Activated CD8-positive, alpha-beta memory T cell treated with anti-CD3 and anti-CD28 coated beads, Interleukin-2, amount 50 U/mL, for 1 hour (primary cell): ENCODE results near the gene SLBP.

ENCODE experiments used
- DNase-seq: peaks from one replicate; pipeline ENCODE4 v3.0.0-alpha.2; 2020; ENCODE audit errors: extremely low read depth

SLBP gene

DNA sequence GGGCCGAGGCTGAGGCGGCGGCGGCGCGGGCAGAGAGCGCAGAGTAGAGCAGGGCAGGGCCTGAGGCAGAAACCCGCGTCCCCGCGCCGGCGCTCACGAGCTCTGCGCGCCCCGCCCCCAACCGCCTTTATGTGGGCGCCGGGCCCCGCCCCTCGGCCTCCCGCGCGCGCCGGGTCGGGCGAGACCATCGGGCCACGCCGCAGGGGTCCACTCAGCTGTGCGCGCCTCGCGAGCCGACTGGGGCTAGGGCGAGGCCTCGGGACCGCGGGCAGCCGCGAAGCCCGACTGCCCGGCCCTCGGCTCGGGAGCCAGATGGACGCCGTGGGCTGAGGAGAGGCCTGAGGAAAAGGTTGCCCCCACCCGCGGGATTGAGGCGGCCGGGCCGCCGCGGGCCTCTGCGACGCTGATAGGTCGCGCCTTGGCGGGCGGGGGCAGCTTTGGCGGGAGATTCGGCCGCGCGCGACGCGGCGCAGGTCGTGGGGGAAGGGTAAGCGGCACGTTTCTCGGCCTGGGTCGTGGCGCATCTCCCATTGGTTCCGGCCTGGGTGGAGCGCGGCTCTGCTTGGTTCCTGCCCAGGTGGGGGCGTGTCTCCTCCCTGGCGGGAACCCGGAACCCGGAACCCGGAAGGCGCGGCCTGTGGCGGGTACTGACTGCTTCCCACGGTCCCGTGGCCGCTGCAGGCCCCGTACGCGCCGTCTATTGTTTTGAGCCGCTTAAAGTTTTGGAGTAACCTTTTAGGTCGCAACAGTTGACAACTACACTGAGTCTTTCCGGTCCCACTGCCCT lies at the start of gene SLBP:
Gene SLBP, minus strand, starts transcription at position 104 of the 787 bp plus-strand sequence. CDS start 131 bp downstream, outside the sequence.
- DNase-seq: peak; percentile 98

DNA sequence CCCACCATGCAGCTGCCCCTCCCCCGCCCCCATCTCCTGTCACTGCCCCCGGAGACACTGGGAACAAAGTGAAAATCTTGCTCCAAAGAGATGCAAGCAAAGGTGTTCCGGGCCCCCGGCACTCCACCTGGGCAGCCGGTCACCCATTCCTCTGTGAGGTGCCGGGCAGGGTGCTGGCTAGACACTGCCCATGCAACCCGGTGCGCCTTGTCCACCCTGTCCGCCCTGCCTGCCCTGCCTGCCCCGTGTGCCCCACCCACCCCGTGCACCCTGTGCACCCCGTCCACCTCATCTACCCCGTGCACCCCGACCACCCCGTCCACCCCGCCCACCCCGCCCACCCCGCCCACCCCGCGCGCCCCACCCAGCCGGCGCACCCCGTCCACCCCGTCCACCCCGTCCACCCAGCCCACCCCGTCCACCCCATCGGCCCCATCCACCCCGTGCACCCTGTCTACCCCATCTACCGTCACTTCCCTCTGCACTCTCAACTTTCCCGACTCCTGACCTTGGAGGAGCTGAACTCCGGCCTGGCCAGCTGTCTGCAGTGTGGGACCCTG lies 49.1 kb upstream of the SLBP start:
- no peak for DNase-seq

DNA sequence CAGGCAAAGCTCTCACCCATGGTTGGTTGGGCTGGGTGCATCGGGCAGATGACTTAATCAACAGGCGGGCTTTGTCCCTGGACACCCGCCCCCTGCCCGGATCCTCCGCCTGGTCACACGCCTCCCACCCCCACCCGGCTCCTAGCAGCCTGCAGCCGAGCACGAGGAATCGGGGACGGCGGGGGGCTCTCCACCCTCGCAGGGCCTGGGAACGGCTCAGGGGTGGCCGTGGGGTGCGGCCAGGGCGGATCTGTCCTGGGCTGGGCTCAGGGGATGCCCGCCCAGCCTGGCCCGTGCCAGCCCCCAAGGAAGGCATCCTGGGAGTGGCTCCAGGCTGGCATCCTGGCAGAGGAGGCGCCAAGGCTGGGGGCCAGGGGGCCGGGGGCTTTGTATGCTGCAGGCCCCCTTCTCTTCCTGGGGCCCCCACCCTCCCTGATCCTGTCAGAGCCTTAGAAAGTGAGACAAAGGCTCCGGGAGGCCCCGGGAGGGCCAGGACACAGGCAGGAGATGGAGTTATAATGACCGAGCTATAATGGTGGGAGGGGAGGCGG lies 48.5 kb upstream of the SLBP start:
- no peak for DNase-seq

DNA sequence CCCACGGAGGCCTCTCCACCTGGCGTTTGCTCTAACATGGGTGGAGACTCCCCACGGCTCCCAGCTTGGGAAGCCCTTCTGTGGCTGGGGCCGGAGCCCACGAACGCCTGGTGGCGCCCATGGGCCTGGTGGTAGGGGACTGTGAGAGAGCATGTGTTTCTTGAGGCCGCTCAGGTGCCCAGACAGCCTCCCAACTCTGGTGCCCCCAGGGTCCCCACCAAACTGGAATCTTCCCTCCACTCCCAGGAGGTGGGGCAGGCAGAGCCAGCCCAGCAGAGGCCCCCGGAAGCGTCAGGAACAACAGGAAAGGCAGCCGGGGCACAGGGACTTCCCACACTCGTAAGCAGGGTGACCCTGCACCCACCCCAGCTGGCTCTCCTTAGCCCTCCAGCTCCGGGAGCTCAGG lies 47.7 kb upstream of the SLBP start:
- no peak for DNase-seq

DNA sequence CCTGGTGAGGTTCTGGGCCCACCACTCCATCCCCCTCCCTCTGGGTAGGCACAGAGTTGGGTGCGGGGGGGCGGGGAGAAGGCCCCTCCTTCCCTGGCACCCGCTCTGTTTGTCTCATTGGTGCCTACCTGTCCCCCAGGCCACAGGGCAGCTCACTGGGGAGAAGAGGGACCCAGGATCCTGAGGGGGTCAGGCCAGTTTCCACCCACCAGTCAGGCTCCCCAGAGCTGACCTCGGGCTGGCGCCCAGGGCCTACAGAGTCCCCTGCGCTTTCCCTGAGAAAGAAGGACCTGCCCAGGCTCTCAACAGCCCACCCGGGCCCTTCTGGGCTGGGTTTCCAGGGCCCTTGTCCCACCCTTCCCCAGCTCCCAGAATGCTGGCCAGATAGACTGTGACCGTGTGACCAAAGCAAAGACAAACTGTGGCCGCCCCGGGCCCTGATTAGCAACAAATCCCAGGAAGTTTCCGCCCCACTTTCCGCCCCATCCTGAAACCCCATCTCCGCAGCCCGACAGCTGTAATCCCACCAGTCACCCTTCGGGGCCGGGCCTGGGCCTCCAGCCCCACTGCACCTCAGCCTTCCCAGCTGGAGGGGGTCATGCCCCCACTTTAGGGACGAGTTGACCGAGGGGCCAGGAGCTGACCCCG lies 47.2 kb upstream of the SLBP start:
- DNase-seq: no peak

DNA sequence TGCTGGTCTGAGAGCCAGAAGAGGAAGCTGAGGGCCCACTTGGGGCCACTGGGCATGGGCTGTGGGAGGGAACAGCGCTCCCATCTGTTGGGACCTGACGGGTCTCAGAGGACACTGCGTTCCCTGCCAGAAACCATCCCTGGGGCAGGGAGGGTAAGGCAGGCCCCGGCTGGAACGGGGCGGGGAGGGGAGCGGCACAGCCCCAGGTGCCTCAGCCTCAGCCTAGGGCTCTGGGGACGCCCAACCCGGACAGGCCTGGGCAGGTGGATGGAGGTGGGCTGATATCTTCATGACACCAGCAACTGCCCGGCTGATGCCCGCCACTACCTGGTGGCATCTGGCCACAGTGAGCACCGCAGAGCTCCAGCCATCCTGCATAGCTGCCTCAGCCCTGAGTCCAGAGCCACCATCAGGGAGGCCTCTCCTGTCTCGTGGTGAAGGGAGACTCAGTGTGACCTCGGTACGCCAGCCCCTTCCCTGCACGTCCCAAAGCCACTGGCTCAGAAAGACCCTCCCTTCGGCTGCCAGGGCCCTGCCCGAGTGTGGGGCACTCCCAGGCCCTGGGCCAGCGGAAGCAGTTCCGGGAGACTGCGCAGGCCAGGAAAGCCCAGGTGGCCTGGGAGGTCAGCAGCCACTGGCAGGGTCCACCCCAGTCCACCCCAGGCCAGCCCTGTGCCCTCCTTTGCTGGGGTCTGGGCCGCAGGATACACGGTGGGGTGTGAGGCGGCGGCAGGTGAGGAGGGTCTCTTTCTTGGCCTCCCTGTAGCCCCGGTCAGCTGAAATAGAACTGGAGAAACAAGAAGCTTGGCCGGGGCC lies 46.4 kb upstream of the SLBP start:
- DNase-seq: no peak

DNA sequence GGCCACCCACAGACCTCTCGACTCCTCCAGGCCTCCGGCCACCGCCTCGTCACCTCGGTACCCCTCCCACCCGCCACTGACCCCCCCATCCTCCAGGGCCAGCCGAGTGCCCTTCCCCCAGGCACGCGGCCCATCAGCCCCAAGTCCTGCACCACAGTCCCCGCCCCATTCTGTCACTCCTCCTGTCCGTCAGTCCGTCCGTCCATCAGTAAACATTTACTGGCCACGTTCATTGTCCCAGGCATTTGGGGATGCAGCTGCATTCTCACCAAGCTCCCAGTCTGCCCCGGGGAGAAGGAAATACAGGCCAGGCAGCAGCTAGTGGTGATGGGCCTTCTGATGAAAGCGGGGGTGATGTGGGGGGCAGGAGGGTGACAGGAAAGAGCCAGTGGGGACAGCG lies 45.7 kb upstream of the SLBP start:
- no peak for DNase-seq

DNA sequence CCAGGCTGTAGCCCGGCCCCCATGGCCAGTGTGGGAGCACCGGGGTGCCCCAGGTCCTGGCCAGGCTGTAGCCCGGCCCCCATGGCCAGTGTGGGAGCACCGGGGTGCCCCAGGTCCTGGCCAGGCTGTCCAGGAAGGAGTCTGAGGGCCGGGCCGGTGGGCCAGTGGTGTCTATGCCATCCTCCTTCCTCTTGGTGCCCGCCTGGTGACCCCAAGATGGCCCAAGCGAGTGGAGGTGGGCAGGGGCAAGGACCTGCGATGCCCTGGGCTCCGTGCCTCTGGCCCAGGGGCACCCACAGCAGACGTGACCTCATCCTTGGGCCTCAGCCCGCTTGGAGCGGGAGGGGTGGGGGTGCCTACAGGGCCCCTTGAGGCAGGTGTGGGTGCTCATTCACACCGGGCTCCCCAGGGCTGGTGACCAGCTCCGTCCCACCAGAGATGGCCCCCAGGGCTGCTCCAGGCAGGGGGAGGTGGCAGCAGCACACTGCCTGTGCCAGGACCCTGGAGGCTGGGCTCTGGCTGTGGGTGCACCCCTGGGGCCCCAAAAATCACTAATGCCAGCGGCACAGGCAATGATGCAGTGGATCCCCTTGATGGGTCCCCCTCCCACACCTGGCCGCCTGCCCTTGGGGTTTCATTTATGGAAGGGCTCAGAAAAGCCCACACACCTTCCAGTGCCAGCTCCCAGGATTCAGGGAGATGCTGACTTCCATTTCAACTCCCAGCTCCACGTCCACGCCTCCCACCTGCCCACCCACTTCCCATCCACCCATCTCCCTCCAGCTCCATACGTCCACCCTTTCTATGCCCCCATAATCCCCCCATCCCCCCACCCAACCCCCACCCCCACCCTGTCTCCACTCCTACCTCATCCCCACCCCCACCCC lies 45.0 kb upstream of the SLBP start:
- no peak for DNase-seq

DNA sequence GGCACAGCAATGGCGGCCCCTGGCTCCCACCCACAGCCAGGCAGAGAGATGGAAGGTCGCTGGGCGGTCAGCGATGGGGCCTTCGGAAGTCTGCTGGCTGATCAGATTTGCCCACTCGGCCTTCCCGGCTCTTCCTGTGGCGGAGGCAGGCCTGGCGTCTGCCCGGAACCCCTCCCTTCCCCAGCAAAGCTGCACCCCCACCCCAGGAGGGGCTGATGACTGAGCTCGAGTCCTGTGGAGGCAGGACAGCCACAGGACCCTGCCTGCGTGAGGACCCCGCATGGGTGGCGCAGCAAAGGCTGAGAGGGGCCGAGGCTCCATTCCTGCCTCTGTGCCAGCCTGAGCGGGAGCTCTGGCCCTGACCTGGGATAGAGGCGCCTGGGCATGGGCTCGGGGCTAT lies 44.0 kb upstream of the SLBP start:
- no peak for DNase-seq

DNA sequence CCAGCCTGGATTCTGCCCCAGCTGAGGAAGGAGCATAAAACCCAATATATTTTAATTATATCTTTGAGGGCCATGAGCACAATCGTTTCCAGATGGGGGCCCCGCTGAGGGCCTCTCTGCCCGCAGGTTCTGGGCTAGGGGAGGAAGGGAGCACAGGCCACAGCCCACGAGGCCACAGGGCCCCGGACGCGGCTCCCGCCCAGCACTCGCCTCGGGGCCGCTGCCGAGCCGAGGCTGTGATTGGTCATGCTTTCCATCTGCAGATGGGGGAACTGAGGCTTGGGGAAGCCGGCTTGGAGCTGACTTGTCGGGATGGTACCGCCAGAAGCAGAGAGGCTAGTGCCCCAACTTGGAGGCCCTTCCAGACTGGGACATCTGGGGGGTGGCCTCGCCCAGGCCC lies 43.2 kb upstream of the SLBP start:
- no peak for DNase-seq

DNA sequence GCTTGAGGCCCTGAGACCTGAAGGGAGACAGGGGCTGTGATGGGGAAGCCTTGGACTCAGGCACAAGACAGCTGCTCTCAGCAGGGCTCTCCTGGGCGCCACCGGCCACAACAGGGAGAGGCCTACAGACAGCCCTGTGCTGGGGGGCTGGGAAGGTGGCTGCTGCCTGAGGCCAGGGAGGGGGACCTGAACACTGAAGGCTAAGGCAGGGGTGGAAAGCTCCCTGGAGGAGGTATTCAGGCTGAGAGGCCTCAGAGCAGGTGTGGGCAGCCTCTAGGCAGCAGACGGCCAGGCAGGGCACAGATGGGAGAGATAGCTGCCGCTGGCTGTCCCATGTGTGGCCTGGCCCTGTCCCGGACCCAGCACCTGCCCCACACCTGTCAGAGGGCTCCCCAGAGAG lies 42.2 kb upstream of the SLBP start:
- DNase-seq: no peak

DNA sequence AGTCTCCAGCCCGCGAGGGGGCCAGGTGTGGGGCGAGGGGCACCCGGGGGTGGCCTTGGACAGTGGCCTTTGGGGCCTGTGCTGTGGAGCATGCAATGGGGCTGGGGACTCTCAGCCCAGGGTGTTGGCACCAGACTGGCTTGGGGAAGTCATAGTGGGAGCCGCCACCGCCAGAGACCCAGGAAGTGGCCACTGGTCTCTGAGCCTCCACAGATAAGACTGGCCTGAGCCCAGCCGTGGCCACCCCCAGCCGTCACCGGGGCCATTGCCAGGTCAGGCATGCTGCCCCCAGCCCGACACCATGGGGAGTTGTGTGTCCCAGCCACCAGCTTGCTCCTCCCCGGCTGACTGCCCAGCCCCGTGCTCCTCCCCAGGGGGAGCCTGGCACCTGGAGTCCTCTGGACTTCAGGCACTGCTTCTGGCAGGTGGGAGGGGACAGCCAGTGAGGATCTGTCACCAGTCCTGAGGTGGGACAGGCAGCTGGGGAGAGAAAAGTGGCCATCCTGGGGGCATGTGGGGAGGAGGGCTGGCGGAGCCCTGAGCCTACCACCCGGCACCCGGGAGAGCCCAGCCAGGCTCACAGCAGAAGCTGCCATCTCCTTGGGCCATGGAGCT lies 41.7 kb upstream of the SLBP start:
- no peak for DNase-seq

DNA sequence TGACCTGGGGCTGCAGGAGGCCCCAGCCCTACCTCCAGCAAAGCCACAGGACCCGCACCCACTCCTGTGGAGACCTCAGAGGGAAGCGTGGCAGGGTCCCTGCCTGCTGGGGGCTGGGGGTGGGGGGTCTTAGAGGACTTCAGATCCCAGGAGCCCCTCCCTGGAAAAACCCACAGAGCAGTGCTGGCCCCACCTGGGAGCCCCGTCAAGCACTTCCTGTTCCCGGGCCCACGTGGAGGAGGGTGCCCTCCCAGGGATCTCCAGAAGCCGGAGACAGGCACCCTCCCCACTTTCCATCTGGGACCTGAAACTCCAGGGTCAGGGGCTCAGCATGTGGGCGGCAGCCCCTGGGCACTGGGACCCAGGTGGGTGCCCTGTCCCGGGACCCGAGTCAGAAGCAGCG lies 41.2 kb upstream of the SLBP start:
- DNase-seq: no peak

DNA sequence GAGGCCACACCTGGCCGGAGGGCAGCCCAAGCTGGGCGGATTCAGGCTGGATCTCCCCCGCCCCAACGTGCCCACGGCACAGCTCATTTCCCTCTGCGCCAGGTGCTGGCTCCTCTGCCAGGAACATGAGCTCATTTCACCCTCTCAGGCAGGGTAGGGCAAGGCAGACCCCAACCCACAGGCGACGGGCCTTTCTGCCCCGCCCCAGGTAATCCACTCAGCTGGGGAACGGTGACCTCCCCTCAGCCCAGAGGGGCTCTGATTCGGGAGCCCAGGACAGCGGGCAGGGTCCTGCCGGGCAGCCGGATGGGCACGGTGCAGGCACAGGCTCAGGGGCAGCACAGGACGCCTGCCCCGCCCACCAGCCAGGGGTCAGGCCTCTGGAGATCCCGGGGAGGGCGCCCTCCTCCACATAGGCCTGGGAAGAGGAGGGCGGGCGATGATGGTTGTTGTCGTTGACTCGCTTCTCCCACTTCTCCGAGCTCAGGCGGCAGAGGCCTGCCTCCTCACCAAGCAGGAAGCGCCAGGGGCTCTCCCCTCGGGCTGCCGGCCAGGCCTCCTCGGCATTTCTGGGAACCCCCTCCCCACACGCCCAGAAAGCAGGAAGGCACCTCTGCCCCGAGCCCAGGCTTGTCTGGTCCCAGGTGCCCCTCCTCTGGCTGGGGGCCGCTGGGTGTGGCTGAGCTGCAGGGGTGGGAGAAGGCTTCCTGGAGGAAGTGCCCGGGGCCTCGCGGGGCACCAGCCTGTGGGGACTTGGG lies 40.3 kb upstream of the SLBP start:
- DNase-seq: no peak

DNA sequence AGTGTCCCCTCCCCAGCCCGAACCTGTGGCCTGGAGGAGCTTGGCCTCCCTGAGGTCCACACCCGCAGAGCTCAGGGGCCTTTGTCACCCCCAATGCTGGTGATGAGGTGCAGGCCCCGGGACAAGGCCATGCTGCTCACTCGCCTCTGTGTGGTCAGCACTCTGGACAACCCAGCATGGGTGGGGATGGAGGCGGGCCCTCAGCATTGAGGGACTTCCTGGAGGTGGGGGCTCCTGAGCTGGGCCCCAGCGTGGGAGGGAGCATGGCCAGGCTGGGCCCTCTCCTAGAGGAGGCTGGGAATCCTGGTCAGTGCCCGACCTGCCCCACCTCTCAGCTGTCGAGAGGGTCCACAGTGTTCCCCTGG lies 39.8 kb upstream of the SLBP start:
- no peak for DNase-seq

DNA sequence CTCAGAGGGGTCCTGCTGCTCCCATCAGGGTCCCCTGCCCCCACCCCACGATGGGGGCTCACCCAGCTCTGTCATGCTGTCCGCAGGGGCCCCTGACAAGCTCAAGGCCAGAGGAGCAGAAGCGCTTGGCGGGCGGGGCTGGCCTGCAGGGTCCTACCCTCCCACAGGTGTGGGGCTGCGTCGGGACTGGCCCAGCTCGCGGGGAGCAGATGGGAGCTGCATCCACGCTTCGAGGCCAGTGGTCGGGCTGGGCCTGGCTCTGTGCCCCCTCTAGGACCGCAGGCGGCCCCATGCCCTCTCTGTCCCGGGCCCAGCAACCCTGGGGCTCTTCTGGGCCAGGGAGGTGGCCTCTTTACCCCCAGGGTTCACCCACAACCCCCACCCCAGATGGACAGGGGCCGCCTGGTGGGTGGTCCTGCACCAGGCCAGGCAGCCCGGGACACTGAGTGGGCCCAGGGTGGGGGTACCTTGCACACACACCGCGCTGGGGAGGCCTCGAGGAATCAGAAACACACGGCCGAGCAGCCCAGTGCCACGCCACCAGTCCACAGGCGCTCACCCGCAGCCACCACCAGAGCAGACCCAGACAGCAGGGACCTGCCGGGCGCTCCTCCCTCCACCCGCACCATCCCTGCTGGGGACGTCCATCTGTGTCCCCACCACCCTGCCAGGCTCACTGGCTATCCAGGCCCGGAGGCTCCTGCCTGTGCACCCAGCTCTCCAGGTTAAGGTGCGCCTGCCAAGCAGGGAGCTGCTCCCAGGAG lies 39.2 kb upstream of the SLBP start:
- no peak for DNase-seq

DNA sequence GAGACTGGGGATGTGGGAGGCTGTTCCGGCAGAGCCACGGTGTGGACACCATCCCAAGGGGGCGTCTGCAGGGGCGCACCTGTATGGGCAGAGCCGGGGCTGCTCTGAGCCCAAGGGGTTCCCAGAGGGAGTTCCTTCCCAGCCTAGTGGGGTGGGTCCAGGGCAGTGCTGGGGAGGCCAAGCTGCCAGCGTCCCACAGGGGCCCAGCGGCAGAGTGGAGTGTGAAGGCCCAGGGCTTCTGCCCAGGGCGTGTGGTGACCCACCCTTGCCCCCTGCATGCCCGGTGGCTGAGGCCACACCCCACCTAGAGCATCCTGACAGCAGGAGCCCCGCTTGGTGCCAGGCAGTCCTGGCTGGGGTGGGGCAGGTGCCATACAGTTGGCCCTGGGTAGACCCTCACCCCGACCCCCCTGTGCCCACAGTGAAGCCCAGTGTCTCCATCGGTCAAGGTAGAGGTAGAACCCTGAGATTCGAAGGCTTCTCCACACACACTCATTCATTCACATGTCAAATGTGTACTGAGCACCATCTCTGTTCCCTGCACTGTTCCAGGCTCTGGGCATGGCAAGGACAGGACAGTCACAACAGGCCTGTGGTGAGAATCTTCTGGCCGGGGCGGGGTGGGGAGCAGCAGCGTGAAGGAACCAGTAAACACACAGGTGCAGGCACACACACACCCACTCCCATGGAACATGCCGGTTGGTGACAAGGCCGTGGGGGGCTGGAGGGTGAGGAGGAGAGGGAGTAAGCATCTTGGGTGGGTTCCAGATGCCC lies 38.4 kb upstream of the SLBP start:
- DNase-seq: no peak

DNA sequence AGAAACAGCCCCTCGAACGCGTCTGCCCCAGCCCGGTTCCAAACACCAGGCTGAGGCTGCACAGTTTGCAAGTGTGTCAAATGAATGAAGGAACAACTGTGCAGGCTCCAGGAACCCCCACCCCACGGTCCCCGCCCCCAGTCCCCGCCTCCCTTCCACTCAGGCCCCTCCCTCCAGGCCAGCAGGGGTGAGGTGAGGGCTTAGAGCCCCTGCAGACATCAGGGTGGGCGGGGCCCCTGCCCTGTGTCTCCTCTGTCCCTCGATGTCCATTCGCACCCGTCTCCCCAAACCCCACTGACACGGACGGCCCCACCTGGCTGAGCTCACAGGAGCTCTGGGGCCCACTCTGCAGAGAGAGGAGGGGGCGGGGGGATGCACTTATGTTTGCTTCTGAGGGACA lies 37.7 kb upstream of the SLBP start:
- DNase-seq: no peak
